Stimulated activated naive CD4-positive, alpha-beta T cell treated with Interleukin-2 at 50 U/mL for 16 hours (primary cell): ENCODE results near the gene CEP57.
"Not testable (repeated sequence)": the region's sequence is repeated elsewhere in the genome, so short reads cannot be mapped to it uniquely, and the experiment has no call there.

ENCODE experiments used
- DNase-seq: peaks from one replicate; lab custom pipeline; 2025; lab: John Stamatoyannopoulos, UW

CEP57 gene

GRCh38 chr11:95863486-95864140 is 73.3 kb downstream of the CEP57 start:
- DNase-seq: no peak

GRCh38 chr11:95867105-95867504 is 76.8 kb downstream of the CEP57 start:
- DNase-seq: no peak

- DNase-seq: not testable (repeated sequence)
Observed at GRCh38 chr11:95870877-95871276, 80.6 kb downstream of the CEP57 start.

- DNase-seq: no peak
Observed at GRCh38 chr11:95877291-95877690, 87.0 kb downstream of the CEP57 start.
